HG03342 (cell line): ENCODE data around the gene FCSK.
A peak's percentile ranks its signal among the peaks of the same experiment; 100 is the strongest.
"Not testable (repeated sequence)": the region's sequence is repeated elsewhere in the genome, so short reads cannot be mapped to it uniquely, and the experiment has no call there.

Source experiments
- ATAC-seq: cut with Tn5 transposase; IDR thresholded peaks from one replicate; pipeline ENCODE4 v1.9.1; 2021; ENCODE audit warnings: mild to moderate bottlenecking, moderate library complexity; ENCODE audit not compliant: unreplicated experiment

FCSK gene

GRCh38 chr16:70430667-70431536 lies 23.5 kb upstream of the FCSK start:
- peak; percentile 50 for ATAC-seq

GRCh38 chr16:70432356-70432722 lies 22.1 kb upstream of the FCSK start:
- ATAC-seq, result peak; percentile 1

GRCh38 chr16:70432723-70433457 lies 21.5 kb upstream of the FCSK start:
- peak; percentile 23 for ATAC-seq

GRCh38 chr16:70433458-70434103 lies 20.8 kb upstream of the FCSK start:
- no peak for ATAC-seq

DNA sequence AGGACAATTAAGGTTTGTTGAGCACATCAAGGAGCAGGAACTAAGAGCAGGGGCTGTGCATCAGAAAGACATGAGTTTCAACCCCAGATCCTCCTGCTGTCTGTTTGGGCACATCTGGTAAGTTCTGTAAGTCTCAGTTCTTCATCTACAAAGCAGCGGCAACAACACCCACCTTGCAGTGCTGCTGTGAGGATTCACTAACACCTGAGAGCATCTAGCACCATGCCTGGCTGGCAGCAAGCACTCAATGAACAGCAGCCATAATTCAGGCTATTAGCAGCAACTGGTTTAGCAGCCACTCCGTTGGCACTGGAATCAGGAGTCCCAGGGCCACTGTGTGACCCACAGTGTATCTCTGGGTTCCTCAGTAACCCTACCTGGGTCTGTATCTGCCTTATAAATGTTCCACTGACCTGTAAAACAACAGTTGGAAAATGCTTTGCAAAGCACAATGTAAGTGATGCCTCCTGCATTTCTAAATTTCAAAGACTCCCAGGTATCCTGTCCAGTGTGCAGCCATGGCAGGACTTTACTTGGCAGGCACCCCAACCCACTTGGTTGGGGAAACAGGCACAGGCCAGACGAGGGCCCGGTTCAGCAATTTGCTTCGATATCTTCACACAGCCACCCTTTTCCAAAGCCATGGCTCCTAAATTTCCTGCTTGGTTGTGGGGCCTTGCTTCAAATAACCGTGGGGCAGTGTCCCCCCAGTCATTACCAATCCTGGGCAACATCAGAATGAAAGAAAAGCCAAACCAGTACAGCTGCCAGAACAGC lies 19.7 kb upstream of the FCSK start:
- ATAC-seq, result no peak

DNA sequence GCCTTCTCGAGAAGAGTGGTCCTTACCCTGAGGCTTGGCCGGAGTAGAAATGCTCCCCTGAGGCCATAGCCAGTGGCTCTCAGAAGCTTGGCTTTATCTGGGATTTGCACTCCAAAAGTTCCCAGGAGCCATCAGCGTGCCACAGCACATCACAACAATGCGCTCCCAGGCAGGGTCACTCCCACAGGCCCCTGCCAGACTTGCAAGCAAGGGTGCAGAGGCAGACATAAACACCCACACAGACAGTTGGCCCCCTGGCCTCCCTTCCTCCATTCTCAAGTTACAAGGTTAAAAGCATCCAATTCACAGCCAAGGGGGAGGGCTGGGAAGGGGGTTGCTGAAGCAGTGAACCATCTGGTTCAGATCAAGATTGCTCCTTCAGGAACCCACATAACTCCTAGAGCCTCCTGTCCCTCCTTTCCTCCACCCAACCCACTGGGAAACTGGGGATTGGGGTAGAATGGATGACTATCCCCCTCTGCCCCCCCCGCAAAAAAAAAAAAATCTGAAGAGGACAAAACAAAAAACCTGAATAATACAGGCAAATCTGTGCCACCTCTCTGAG lies 17.3 kb upstream of the FCSK start:
- no peak for ATAC-seq

DNA sequence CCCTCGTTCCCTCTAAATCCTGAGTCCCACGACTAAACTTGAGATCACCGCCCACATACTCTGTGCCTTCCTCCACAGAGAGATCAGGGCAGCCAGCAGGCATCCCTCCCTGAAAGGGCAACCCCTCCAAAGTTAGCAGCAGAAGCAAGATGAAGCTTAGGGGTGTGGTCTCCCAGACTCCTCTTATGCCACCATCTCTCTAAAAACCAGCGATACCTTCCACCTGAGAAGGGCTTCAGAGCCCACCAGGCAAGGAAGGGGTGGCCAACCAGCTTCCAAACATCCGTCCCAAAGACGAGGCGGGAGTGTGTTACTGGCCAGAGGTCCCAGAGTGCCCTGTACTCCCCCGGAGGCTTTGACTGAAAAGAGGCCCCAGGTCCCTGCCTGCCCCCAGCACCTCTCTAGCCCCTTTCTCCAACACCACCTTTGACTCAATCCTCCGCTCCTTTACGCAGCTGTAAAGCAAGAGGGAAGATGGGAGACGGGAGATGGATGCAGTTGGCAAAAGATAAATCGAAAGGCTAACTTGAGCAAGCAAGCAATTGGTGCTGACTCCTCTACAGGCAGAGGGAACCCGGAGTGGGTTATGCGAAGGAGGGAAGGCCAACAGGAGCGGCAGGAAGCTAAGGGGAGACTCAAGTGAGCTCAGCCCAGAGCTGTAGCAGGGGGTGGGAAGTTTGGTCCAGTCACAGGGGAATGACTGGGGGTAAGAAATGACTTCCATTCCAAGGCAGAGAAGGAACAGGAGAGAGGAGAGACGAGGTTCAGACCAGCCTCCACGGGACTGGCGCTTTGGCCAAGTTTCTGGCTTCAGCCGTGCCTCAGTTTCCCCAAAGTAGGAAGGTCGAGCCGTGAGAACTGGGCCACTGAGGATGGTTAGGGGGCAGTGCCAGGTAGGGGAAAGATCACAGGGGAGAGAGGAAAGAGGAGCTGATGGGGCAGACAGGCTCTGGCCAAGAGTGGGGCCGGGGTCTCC lies 16.5 kb upstream of the FCSK start:
- ATAC-seq, result no peak

- peak; percentile 8 for ATAC-seq
Observed at GRCh38 chr16:70438585-70438968, 15.8 kb upstream of the FCSK start.

- ATAC-seq, result peak; percentile 88
Observed at GRCh38 chr16:70438969-70439862, 15.2 kb upstream of the FCSK start, which contains the start of gene ST3GAL2. TSS of gene ST3GAL2 (minus strand) at chr16:70439100. CDS start at chr16:70398530, 40,570 bp downstream.

- ATAC-seq, result no peak
Observed at GRCh38 chr16:70440009-70440692, 14.2 kb upstream of the FCSK start.

DNA sequence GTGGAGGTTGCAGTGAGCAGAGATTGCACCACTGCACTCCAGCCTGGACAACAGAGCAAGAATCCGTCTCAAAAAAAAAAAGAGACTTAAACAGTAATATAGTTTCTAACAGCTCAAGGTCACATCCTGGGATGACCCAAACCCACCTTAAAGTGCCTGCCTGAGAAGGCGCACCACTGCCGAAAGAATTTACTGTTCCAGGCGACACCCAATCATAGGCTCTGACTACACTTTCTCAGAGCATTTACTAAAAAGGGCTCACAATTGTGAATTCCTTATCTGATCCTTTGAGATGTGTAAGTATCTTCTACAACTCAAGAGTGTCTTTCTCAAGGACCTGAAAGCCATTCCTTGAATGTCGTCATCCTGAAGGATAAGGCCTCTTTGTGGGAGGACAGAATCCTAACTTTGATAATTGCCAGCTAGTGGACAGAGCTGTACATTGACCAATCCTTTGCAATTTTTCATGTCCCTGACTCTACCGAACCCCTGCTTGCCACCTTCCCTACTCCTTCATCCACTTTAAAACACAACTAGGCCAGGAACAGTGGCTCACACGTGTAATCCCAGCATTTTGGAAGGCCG lies 12.9 kb upstream of the FCSK start:
- ATAC-seq, result no peak

GRCh38 chr16:70442344-70442743 lies 12.1 kb upstream of the FCSK start:
- no peak for ATAC-seq

DNA sequence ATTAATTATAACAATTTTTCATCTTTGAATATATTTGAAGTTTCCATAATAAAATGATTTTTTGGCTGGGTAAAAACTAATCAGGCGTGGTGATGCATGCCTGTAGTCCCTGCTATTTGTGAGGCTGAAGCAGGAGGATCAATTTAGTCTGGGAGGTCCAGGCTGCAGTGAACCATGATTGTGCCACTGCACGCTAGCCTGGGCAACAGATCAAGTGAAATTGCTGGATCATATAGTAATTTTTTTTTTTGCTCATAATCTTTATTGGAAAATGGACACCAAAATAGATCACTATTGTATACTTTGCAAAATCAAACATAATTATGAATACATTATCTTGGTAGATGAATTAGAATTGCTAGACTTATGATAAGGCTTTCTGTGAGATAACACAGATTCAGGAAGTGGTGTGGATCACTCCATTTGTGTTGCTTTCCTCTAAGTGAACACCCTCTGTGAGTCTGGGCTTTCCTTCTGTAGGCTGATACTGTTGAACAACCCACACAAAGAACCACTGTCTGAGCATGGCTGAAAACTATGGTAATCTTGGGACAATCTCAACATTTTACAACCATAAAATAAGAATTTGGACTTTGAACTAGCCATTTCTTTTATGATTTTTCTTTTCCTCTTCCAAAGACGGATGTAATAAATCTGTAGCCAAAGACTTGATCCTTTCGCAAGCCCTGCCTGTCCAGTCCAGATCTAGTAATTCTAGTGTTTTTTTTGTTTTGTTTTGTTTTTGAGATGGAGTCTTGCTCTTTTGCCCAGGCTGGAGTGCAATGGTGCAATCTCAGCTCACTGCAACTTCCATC lies 9.9 kb upstream of the FCSK start:
- no peak for ATAC-seq

DNA sequence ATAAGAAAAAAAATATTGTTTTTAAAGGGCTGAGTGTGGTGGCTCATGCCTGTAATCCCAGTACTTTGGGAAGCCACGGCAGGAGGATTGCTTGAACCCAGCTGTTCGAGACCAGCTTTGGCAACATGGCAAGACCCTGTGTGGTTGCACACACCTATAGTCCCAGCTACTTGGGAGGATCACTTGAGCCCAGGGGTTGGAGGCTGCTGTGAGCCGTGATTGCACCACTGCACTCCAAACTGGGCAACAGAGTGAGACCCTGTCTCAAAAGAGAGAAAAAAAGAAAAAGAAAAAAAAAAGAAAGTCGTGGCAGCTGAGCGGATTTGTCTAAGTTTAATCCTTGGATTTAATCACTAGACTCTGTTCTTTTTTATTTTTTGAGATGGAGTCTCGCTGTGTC lies 6.3 kb upstream of the FCSK start:
- ATAC-seq, result no peak

- ATAC-seq, result not testable (repeated sequence)
Observed at GRCh38 chr16:70450142-70451003, 4.0 kb upstream of the FCSK start.

GRCh38 chr16:70451004-70451340 lies 3.4 kb upstream of the FCSK start:
- ATAC-seq, result not testable (repeated sequence)
